GM18519 (cell line): ENCODE data around the gene SYPL1.
A peak's percentile ranks its signal among the peaks of the same experiment; 100 is the strongest.

Source experiments
- ATAC-seq: cut with Tn5 transposase; IDR thresholded peaks from one replicate; pipeline ENCODE4 v1.9.1; 2021; ENCODE audit warnings: mild to moderate bottlenecking, moderate library complexity; ENCODE audit not compliant: unreplicated experiment, low FRiP score

Gene SYPL1

DNA sequence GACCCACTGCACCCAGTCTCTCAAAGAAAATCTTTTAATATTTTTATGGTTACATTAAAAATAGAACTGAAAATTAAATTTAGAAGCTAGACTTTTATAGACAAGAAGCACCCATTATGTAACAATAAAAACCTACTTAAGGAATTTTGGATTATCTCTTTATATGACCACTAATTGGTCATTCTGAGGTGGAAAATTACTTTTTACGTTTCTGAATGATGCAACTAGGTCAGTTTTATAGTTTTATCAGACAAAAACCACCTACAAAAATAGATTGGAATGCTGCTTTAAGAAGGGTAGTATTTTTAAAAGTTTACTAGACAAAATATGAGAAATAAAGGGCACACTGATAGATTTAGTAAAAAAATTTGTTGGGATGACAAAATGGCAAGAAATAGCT, 16.5 kb downstream of the SYPL1 start:
- no peak for ATAC-seq

DNA sequence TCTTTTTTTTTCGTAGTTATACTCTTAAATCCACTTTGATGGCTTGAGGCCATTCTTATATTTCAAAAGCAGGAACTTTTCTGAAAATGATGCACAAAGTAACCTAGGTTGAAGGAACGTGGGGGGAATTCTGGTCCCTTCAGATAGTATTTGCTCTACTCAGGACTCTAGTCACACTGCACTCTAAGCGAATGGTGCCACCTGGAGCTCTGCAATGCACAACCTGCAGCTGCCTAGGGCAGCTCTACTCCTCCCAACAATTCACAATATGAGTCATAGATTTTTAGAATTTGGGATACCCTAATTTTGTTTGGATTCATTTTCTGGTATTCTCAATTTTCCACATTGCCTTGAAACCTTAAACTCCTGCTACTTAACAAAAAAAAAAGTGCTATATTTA, 17.3 kb downstream of the SYPL1 start:
- no peak for ATAC-seq

DNA sequence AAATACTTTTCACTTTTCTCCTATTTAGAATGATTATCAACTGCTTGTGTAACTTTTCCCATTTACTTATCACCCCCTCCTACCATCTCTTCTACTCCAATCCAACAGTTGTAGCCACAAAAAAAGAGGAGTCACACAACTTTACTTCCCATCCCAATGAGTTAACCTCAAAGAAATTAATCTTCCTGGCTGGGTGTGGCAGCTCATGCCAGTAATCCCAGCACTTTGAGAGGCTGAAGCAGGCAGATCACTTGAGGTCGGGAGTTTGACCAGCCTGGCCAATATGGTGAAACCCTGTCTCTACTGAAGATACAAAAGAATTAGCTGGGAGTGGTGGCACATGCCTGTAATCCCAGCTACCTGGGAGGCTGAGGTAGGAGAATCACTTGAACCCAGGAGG, 19.9 kb downstream of the SYPL1 start:
- no peak for ATAC-seq

DNA sequence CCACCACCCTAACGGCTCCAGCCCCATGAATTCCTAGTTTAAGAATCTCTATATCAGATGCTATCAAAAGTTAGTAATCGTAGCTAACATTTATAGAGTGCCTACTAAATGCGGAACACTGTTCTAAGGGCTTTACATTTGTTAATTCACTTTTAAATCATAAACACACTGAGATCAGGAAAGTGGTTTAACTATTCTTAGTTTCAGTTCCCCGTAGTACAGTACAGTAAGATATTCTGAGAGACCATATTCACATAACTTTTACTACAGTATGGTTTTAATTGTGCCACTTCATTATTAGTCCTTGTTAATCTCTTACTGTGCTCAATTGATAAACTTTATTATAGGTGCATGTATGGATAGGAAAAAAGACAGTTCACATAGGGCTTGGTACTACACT, 22.5 kb downstream of the SYPL1 start:
- ATAC-seq = peak; percentile 82

DNA sequence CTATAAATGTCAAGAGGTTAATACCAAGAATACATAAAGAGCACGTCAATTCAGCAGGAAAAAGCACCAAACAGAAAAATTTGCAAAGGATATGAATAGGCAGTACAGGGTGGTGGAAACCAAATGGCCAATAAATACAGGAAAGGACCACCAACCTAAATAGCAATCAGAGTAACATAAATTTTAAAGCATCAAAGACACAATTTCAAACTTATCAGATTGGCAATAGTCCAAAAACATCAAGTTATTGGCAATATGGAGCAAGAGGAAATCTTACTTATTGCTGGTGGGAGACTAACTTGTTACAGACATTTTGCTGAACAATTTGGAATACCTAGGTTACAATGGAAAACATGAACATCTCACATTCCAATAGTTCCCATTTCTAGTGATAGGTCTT, 24.1 kb downstream of the SYPL1 start:
- ATAC-seq = no peak

DNA sequence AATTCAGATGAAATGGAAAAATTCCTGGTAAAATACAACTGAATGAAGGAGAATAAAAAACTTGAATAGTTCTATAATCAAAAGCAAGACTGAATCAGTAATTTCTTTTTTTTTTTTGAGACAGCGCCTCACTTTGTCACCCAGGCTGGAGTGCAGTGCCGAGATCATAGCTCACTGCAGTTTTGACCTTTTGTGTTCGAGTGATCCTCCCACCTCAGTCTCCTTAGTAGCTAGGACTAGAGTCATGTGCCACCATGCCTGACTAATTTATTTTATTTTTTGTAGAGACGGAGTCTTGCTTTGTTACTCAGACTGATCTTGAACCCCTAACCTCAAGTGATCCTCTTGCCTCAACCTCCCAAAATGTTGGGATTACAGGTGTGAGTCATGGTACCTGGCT, 26.1 kb downstream of the SYPL1 start:
- no peak for ATAC-seq

DNA sequence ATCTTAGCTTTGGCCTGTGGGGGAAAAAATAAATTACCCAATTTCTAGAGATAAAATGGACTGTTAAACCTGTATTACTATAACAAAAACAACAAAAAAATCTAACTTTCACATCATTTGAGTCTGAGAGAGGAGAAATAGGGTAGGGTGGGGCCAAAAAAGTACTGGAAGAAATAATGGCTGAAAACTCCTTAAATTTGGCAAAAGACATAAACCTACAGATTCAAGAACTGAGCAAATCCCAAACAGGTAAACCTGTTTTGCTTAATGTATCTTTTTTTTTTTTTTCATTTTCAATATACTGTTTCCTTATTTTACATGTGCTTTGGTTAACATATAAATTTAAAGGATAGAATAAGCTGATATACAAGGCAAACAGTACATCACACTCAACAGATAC, 27.1 kb downstream of the SYPL1 start:
- no peak for ATAC-seq

DNA sequence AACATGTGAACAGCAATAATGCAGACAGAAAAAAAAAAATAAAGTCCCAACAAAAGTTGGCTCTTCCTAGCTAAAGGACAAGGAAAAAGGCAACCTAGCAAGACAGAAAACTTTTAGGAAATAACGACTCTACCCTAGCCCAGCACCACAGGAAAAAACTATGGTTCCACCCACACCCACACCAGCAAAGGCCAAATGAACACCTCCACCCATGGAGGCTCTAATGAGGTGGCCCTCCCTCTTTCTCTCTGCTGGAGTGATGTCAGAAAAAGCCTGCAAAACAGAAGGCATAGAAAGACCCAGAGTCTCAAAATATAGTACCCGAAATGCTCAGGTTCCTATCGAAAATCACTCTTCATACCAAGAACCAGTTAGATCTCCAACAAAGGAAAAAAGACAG, 28.4 kb downstream of the SYPL1 start:
- ATAC-seq = no peak

DNA sequence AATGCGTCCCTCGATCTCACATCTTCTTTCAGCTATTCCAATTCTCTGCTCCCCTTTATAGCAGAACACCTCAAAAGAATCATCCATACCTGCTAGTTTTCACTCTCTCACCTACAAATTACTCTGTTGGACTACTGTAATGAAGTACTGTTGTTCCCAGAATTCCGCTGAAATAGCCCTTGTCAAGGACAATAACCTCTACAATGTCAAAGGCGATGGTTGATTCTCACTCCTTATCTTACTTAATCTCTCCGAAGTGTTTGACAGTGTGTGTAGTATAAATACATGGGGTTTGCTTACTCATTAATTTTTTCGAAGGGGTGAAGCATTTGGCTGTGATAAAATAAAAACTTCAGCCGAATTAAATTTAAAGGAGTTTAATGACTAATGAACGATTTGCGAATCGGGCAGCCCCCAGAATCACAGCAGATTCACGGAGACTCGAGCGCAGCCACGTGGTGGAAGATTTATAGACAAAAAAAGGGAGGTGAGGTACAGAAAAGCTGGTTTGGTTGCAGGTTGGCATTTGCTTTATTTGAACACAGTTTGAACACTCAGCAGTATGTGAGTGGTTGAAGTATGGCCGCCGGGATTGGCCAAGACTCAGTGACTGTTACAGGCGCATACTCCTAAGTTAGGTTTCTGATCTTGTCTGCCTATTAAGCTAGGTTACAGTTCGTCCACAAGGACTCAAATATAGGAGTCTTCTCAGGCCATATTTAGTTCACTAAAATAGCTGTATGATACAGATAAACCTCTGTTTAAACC, 29.8 kb downstream of the SYPL1 start:
- ATAC-seq = no peak

DNA sequence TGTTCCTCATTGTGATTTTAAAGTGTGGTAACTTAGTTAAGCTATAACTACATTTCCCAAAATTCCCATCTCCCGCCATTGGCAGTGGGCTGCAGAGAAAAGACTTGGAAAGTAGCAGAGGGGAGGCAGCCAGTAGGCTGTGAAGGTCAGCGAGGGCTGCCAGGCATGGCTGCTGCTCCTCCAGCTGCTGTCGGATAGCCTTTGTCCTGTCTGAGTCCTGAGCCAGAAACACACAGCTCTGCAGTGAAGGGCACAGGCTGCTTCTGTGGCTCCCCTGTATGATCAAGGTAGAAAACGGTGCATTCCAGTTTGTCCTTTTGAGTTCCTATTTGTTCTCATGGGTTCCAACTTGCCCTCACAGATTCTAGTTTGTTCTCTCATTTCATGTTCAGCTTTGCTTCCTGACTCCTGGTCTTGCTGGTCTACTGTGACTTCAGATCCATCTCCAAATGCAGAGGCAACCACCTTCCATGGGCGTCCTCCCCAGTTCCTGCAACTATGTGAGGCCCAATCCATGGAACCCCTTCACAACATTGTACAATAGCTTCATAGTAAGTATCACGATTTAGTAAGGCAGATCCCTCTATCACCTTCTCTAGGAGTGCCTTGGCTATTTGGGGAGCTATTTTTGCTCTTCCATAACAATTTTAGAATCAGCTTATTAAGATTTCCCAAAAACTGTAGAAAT, 31.7 kb downstream of the SYPL1 start:
- ATAC-seq = no peak

DNA sequence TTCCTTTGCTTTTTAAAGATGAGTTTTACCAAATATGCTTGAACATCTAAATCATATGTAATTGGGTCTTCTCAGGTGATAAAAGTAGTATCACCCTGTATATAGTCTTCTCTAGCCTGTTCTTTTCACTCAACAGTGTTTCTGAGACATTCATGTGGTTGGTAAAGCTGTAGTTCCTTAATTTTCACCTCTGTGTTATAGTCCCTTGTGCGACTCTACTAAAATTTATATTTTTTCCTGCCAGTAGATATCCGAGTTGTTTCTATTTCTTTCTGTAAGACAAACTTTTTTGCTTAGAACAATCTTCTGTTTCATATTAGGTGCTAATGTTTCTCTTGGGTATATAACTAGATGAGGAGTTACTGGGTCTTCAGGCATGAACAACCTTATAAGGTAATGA, 35.6 kb downstream of the SYPL1 start:
- no peak for ATAC-seq

DNA sequence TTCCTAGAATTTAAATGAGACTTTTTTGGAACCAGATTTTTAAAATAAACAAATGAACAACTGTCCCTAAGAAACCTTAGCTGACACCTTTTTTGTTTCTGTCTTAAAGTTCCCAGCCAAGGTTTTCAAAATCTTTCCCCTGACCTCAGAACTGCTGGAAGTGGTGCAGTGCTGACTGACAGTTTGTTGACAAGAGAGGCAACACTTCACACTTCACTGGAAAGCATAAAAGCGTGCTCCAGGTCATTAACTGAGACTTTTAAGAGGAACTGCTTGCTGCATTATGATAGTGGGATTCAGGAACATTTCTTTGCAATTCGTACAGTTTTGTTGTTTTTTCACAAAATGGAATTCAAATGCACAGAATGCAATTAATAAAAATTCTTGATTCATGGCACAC, 36.2 kb downstream of the SYPL1 start:
- no peak for ATAC-seq

DNA sequence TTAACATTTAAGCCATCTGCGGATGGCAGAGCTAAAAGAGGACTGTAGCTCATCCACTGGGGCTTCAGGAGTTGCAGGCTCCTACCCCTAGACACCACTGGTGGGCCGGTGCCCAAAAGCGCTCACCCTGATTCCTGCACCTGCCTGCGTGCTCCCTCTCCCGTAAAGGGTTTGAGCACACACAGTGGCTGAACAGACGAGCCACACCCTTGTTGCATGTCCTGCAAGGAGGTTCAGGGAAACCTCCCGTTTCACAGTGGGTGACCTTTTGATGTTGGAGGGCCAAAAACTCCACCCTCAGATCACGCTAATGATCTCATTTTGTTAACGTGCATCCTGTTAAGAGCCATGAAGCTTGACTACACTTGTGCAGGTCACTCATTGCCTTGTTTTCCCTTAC, 37.9 kb downstream of the SYPL1 start:
- ATAC-seq = no peak

DNA sequence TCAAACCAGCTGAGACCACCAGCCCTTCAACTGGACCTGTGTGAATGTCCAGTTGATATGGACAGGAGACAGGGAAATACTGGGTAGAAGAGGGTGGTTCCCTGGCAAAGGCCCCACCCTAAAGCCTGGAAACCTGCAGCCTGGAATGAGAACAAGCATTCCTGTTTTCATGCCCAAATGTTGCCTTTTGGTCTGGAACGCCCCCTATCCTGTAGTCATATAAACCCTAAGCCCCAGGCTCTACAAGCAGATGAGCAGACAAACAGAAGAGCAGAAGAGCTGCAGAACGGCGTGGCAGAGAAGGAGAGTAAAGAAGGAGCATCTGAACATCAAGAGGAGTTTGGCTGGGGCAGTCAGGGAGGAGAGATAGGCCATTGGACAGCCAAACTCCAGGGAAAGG, 38.4 kb downstream of the SYPL1 start:
- ATAC-seq = no peak

DNA sequence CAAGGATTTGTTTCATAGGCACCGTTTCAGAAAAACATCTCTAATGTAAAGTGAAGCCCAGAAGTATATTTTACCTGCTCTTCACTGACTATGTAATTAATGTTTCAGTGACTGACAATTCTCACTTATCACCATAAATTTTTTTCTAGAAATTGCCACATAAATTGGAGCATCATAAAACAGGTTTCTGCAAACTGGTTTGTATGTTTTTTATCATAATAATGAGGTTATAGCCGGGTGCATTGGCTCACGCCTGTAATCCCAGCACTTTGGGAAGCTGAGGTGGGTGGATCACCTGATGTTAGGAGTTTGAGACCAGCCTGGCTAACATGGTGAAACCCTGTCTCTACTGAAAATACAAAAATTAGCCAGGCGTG, 39.4 kb downstream of the SYPL1 start:
- ATAC-seq = no peak

DNA sequence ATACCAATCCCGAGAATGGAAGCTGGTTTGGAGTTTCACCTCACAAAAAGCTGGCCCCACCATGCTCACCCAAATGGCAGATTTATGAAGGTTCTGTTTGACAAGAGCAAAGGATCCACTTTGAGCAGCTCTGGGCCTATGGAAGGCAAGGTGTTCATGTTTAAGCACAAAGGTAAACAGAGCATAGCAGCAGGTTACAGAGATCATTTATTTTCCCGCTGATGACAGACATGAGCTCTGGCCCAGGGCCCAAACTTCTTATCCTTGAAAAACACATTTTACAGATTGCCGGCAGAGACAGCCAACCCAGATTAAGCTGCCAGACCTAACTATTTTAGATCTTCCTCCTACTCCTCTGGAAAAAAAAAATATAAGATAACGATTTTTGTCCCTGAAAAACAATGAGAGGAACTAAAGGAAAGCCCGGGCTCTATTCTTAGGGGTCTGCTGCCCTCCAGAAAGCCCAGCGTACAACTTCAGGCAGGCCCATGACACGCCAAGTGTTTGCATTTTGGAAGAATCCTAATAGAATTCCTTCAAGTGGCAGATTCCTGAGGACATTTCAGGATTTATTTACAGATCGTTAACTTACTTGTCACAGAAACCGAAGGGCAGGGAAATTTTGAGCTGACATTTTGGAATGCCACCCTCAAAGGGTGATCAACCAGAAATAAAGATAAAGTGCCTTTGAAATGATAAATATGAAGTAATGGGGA, 40.0 kb downstream of the SYPL1 start:
- ATAC-seq = no peak

DNA sequence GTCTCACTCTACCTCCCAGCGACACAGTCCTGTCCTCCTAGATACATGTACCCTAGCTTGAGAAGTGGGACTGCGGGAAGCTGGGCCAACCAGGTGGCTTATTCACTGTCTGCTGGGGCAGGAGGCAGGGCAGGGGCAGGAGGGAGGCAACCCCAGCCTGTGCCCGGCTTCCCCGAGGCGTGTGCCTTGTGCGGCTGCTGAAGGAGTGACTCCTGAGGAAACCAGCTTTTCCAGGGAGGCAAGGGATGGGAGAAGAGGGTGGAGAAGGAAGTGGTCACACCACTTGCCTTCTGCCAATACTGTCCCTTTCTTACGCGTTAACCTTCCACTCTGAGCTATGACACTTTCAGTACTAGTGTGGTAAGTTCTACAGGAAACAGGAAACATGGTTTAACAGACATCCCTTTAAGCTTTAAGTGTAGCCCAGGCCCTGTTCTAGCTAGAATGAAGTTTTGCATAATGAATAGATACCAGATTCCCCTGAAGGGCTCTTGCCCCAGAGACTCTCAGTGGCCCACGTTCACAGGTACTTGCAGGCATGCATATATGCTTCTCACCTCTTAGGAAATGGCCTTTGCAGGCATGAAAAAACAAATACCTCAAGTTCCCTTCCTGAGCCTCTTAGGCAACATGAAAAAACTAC, 40.6 kb downstream of the SYPL1 start:
- ATAC-seq = peak; percentile 94

DNA sequence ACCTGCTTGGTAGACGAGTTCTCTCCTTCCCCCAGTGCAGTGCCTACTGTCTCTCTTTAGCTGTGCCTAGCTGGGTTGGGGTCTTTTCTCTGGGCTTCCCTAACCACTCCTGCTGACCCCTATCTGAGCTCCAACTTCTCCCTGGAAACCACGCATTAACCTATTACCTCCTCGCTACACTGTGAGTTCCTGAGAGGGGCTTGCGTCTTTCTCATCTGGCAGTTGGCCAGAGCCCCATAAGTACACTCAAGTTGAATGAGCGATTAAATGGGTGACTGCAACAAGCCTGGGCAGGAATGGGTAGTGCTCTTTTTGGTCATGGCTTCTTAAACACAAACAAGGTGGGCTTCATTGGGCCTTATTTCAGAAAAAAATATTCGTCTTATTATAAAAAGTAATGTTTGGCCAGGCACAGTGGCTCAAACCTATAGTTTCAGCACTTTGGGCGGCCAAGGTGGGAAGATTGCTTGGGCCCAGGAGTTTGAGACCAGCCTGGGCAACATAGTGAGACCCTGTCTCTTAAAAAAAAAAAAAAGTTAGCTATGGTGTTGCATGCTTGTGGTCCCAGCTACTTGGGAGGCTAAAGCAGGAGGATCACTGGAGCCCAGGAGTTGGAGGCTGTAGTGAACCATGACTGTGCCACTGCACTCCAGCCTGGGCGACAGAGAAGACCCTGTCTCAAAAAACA, 41.4 kb downstream of the SYPL1 start:
- no peak for ATAC-seq

DNA sequence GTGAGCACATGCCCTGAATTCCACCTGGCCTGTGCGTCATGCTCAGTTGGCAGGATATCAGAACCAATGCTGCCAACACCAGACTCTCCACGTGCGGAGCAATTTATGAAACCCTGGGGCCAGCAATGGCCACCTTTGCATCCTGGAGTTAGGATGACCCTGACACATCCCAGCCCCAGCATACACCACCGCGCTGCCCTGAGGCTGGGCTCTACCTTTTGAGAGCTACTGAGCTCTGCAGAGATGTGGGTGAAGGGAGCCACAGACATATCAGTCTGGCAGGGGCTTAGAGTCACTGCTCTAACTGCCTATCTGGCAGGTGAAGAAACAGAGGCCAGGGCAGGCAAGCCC, 41.9 kb downstream of the SYPL1 start:
- no peak for ATAC-seq

DNA sequence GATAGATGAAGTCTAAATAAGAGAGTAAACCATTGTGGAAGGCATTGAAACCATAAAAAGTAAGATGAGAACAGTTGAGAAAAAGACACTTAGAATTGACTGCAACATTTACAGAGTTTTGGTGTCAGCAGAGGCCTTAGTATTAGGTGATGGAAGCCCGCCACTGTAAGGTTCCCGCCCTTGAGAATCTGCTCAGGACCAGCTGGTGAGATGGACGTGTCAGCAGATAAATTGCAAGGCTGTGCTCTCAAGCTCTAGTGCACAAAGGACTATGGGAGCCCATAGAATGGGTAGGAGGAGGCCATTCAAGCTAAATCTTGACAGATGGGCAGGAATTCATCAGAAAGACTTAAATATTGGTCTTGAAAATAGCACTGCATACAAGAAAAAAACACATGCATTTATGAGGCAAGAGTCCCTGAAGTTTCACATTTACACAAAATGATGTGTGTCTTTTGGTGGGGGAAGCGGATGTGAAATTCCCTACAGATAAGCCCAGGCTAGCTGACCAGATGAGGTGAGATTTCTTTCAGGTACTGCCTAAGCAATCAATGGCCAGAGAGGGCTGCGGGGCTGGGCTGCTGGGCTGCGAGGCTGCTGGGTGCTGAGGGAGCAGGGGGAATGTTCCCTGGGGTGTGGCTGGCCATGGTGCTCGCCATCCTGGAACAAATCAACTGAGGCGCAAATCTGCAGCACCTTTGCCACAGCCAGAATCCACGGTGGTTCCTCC, 42.5 kb downstream of the SYPL1 start:
- ATAC-seq = no peak
